CD4-positive, alpha-beta T cell treated with Interleukin-21 for 1 hour (primary cell): Measurements from ENCODE around the gene MCF2L2.
"Not testable (repeated sequence)": the region's sequence is repeated elsewhere in the genome, so short reads cannot be mapped to it uniquely, and the experiment has no call there.

Experiments used
- DNase-seq: peaks from one replicate; pipeline ENCODE4 v3.0.0-alpha.2; 2020

Gene MCF2L2

GRCh38 chr3:183442994-183443393 lies 14.6 kb upstream of the MCF2L2 start:
- no peak for DNase-seq

GRCh38 chr3:183440521-183440920 lies 12.1 kb upstream of the MCF2L2 start:
- DNase-seq: not testable (repeated sequence)

GRCh38 chr3:183439515-183439914 lies 11.1 kb upstream of the MCF2L2 start:
- DNase-seq: no peak

GRCh38 chr3:183438735-183439134 lies 10.3 kb upstream of the MCF2L2 start:
- no peak for DNase-seq

- no peak for DNase-seq
Observed at GRCh38 chr3:183437666-183438564, 9.5 kb upstream of the MCF2L2 start.

- no peak for DNase-seq
Observed at GRCh38 chr3:183437061-183437460, 8.6 kb upstream of the MCF2L2 start.

GRCh38 chr3:183435661-183436060 lies 7.2 kb upstream of the MCF2L2 start:
- DNase-seq: peak; percentile 9

- DNase-seq: no peak
Observed at GRCh38 chr3:183434992-183435391, 6.6 kb upstream of the MCF2L2 start.

GRCh38 chr3:183434503-183434902 lies 6.1 kb upstream of the MCF2L2 start:
- DNase-seq: no peak

GRCh38 chr3:183430325-183430957 lies 2.0 kb upstream of the MCF2L2 start:
- DNase-seq: peak; percentile 7

GRCh38 chr3:183427876-183428446 lies 458 bp downstream of the MCF2L2 start:
- peak; percentile 23 for DNase-seq

- DNase-seq: peak; percentile 9
Observed at GRCh38 chr3:183427196-183427875, 1.1 kb downstream of the MCF2L2 start.

GRCh38 chr3:183418807-183419206 lies 9.6 kb downstream of the MCF2L2 start:
- DNase-seq: not testable (repeated sequence)

GRCh38 chr3:183411216-183411922 lies 17.1 kb downstream of the MCF2L2 start:
- DNase-seq: no peak

- DNase-seq: no peak
Observed at GRCh38 chr3:183410759-183411158, 17.7 kb downstream of the MCF2L2 start.

GRCh38 chr3:183410280-183410679 lies 18.1 kb downstream of the MCF2L2 start:
- no peak for DNase-seq

GRCh38 chr3:183409219-183409618 lies 19.2 kb downstream of the MCF2L2 start:
- DNase-seq: no peak

- DNase-seq: no peak
Observed at GRCh38 chr3:183401678-183402077, 26.7 kb downstream of the MCF2L2 start.

GRCh38 chr3:183400352-183400751 lies 28.1 kb downstream of the MCF2L2 start:
- DNase-seq: no peak

GRCh38 chr3:183396662-183397391 lies 31.6 kb downstream of the MCF2L2 start:
- DNase-seq: no peak

GRCh38 chr3:183394150-183394549 lies 34.3 kb downstream of the MCF2L2 start:
- no peak for DNase-seq

GRCh38 chr3:183393625-183394024 lies 34.8 kb downstream of the MCF2L2 start:
- DNase-seq: no peak
